ENCODE data around the gene GRIK4. TPM values are rescaled to one million over a fixed set of nuclear protein-coding genes. Genes with fewer than 3 reads are reported as not detected.

GRIK4 gene
- total and polyA plus RNA-seq, 11 donors = 0.04 to 0.45 (median 0.12) TPM; not detected in 6

- intact Hi-C loops (cut with DNase I) = no loop called here
- TF ChIP-seq POLR2A (IDR thresholded peaks at IDR 0.05) (no peak), CTCF (IDR thresholded peaks at IDR 0.05) (no peak)
- Histone ChIP-seq H3K4me3 (no peak overlapping the region), H3K36me3 (no peaks in the 10 kb centered on the region), H3K4me1 (peaks cover 0 to 5% (median under 1%) of the 10 kb centered on the region in 12 donors), H3K27me3 (peaks cover 0 to 5% (median 0%) of the 10 kb centered on the region in 9 donors), H3K27ac (no peak overlapping the region), H3K9me3 (no peaks in the 10 kb centered on the region)
- no peak for DNase-seq
- ATAC-seq = no peak
- 53 to 79% (median 70%) methylated on average over 3 of the region's 3 CpGs for WGBS, 4 donors
These were observed 341.9 kb downstream of the GRIK4 start for GRCh38 chr11:120853435-120853834.

- intact Hi-C loops (cut with DNase I) = no loop called here
- peaks cover 0 to 14% (median 6%) of the 10 kb centered on the region in 12 donors for H3K4me1 ChIP-seq
- H3K27ac ChIP-seq = no peak overlapping the region
- ATAC-seq (no peak), DNase-seq (no peak)
- no peaks in the 10 kb centered on the region for H3K9me3 ChIP-seq
- H3K4me3 ChIP-seq = no peak overlapping the region
- WGBS, 4 donors = 24 to 47% (median 31%) methylated on average over 5 of the region's 5 CpGs
- H3K36me3 ChIP-seq = no peaks in the 10 kb centered on the region
- TF ChIP-seq POLR2A (IDR thresholded peaks at IDR 0.05) = no peak
- TF ChIP-seq CTCF (IDR thresholded peaks at IDR 0.05) = no peak
- peaks cover 0 to 5% (median 0%) of the 10 kb centered on the region in 9 donors for H3K27me3 ChIP-seq
These were observed 343.4 kb downstream of the GRIK4 start for GRCh38 chr11:120854988-120855387.

- TF ChIP-seq POLR2A (IDR thresholded peaks at IDR 0.05) = no peak
- TF ChIP-seq CTCF (IDR thresholded peaks at IDR 0.05) = no peak
- 88 to 92% (median 90%) methylated on average over 1 of the region's 1 CpG for WGBS, 4 donors
- DNase-seq = no peak
- no peaks in the 10 kb centered on the region for H3K9me3 ChIP-seq
- H3K4me3 ChIP-seq = no peak overlapping the region
- intact Hi-C loops (cut with DNase I) = no loop called here
- peaks cover 0 to 14% (median 6%) of the 10 kb centered on the region in 12 donors for H3K4me1 ChIP-seq
- no peaks in the 10 kb centered on the region for H3K27me3 ChIP-seq
- no peak for ATAC-seq
- no peak overlapping the region for H3K27ac ChIP-seq
- no peaks in the 10 kb centered on the region for H3K36me3 ChIP-seq
These were observed 346.0 kb downstream of the GRIK4 start for GRCh38 chr11:120857508-120857907.

- H3K4me3 ChIP-seq = no peak overlapping the region
- intact Hi-C loops (cut with DNase I) = no loop called here
- DNase-seq (no peak), ATAC-seq (no peak)
- H3K36me3 ChIP-seq = no peaks in the 10 kb centered on the region
- no peak for TF ChIP-seq POLR2A (IDR thresholded peaks at IDR 0.05)
- TF ChIP-seq CTCF (IDR thresholded peaks at IDR 0.05) = no peak
- WGBS, 4 donors = 34 to 42% (median 39%) methylated on average over 3 of the region's 3 CpGs
- no peak overlapping the region for H3K27ac ChIP-seq
- H3K27me3 ChIP-seq = no peaks in the 10 kb centered on the region
- no peaks in the 10 kb centered on the region for H3K9me3 ChIP-seq
- H3K4me1 ChIP-seq = peaks cover 0 to 14% (median 6%) of the 10 kb centered on the region in 12 donors
These were observed 347.2 kb downstream of the GRIK4 start for GRCh38 chr11:120858740-120859139.
